Fibroblast of pulmonary artery (primary cell): ENCODE measurements around the gene TYRP1.

Experiments
- DNase-seq: peaks from one replicate; pipeline ENCODE4 v3.0.0-alpha.2; 2010; ENCODE audit warnings: low read depth
- H3K4me3 ChIP-seq: replicated peaks from 2 replicates; pipeline ENCODE4 v1.5.1; 2011; ENCODE audit warnings: low read depth, mild to moderate bottlenecking, control low read depth, low read length, moderate library complexity
- CTCF ChIP-seq: IDR thresholded peaks from 2 replicates; pipeline ENCODE4 v1.5.1; 2011; ENCODE audit warnings: mild to moderate bottlenecking, control low read depth, low read length, inconsistent platforms; ENCODE audit errors: missing control alignments

The TYRP1 gene

GRCh38 chr9:12693141-12693540, at the start of gene TYRP1:
TYRP1 (plus strand) TSS chr9:12693385; CDS start chr9:12693997, 612 bp downstream.
- DNase-seq: no peak
- TF ChIP-seq CTCF: no peak
- H3K4me3 ChIP-seq: no peak within 1 kb of the TSS

DNA sequence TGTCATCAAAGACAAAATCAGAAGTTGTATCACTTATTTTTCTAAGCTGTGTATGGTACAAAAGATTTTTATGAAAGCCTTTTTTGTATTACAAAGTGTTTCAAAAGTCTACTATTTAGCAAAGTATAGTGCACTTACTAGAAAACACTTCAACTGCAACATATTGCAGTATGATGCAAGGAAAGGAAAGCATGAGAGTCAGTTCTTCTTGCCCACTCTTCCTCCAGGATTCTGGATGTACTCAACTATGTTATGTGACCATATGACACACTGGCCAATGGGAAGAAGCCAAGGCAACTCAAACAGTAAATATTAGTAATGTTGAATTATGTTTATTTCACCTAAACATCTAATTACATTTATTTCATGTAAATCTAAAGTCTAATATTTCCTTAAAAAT, 49.5 kb upstream of the TYRP1 start:
- TF ChIP-seq CTCF: no peak
- H3K4me3 ChIP-seq: no peak overlapping the region
- DNase-seq: peak; percentile 5

GRCh38 chr9:12648925-12649324, 44.3 kb upstream of the TYRP1 start:
- no peak for TF ChIP-seq CTCF

GRCh38 chr9:12651125-12651524, 42.1 kb upstream of the TYRP1 start:
- DNase-seq: no peak
- H3K4me3 ChIP-seq: no peak overlapping the region
- TF ChIP-seq CTCF: no peak

More at GRCh38 chr9:12648925-12649324, 44.3 kb upstream of the TYRP1 start:
- H3K4me3 ChIP-seq: no peak overlapping the region
- no peak for DNase-seq

DNA sequence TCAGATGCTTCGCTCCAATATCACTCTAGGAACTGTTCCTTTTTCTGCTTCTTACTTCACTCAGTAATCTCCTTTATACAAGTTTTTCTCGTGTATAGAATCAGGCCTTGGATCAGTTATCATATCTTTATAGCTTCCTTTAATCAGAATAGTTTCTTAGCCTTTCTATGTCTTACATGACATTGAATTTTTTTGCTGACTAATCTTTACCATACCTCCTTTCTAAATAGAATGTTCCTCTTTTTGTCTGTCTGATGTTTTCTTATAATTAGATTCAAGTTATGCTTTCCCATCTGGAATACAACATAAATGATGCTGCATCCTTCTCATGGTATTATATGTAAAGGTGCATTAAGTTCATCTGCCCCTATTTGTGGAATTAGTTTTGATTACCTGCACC, 40.2 kb upstream of the TYRP1 start:
- H3K4me3 ChIP-seq: no peak overlapping the region
- no peak for TF ChIP-seq CTCF
- no peak for DNase-seq

DNA sequence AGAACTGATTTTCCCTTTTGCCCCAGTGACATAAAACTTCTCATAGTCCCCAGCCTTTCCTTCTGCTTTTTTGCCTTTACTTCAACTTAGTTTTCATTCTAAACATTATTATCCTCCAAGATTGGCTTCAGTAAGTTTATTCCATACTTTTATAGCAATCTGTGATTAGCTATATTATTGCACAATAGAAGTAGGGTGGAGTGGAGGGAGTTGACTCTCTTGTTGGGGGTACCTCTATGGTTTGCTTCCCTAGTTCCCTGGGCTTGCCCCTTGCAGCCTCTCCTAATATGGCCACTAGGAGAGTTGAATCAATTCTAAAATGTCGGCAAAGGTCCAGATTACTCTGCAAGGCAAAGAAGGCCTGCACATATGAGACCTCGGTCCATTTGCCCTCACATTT, 36.4 kb upstream of the TYRP1 start:
- DNase-seq: no peak
- TF ChIP-seq CTCF: no peak
- no peak overlapping the region for H3K4me3 ChIP-seq

- no peak for TF ChIP-seq CTCF
- H3K4me3 ChIP-seq: no peak overlapping the region
- no peak for DNase-seq
These were observed 36.0 kb upstream of the TYRP1 start for GRCh38 chr9:12657233-12657632.
